K562 (cell line): Measurements from ENCODE around the gene CCDC13. TPM values are rescaled to one million over a fixed set of nuclear protein-coding genes. Genes with fewer than 3 reads are reported as not detected.

Experiments
- ATAC-seq: fragments of 200-7000 bp; cut with Tn5 transposase; 3 replicates; pipeline ENCODE4 v1.9.1; 2020; ENCODE audit warnings: moderate library complexity
- BruUV-seq: library from RNA; stranded (reverse); fragments of 400-500 nt; replicated peaks from 2 replicates; lab custom pipeline; 2021; lab: Mats Ljungman, UMichigan
- CTCF ChIA-PET: fragments of 300-600 bp; formaldehyde crosslinking; extraction: SDS; loops from one replicate; lab custom pipeline; 2021; ENCODE audit warnings: low intra/inter-chr PET ratio; lab: Yijun Ruan, JAX
- POLR2A ChIA-PET: fragments of 300-600, 350-650 bp; sonication (Branson Sonifier 250); formaldehyde crosslinking; extraction: SDS; loops from one replicate; lab custom pipeline; 2021; ENCODE audit warnings: antibody characterized with exemption, inconsistent platforms; lab: Yijun Ruan, JAX
- DNase-seq, 4 experiments: peaks; one replicate each; pipeline versions ENCODE4 v3.0.0 to v3.0.0-alpha.2; 2011 to 2018; ENCODE audit warnings: low spot score in 3 of 4, mixed read lengths in 3 of 4; ENCODE audit errors: extremely low read depth in 1 of 4
- FAIRE-seq: peaks from 2 replicates; lab custom pipeline; 2011; peaks lifted over from hg19 to GRCh38; lab: Jason Lieb, UNC
- H2AFZ ChIP-seq: 2 replicates; pipeline ENCODE4 v1.6.0; 2011; ENCODE audit warnings: low read depth, low read length, control low read depth, inconsistent platforms
- H3K27ac ChIP-seq: fragments of 200-600 bp; 3 replicates; pipeline ENCODE4 v1.8.0; 2011; ENCODE audit warnings: low read depth, mild to moderate bottlenecking, control low read depth, inconsistent platforms, low read length, moderate library complexity, mixed read lengths; ENCODE audit errors: extremely low read depth
- H3K27me3 ChIP-seq, 2 experiments: fragments of 300-600 bp in 1 of 2; 2 replicates in 1 of 2; 3 replicates in 1 of 2; pipeline versions ENCODE4 v1.6.0 to v1.8.0; 2011; ENCODE audit warnings: inconsistent platforms in 2 of 2, low read length in 2 of 2, mild to moderate bottlenecking in 1 of 2, mixed read lengths in 1 of 2, moderate library complexity in 1 of 2; ENCODE audit not compliant: control insufficient read depth in 2 of 2, insufficient read depth in 2 of 2
- H3K36me3 ChIP-seq: fragments of 300-600 bp; 3 replicates; pipeline ENCODE4 v1.8.0; 2011; ENCODE audit warnings: mild to moderate bottlenecking, low read length, inconsistent platforms; ENCODE audit not compliant: control insufficient read depth, insufficient read depth
- H3K4me1 ChIP-seq, 2 experiments: fragments of 200-600 bp in 1 of 2; replicated peaks in 1 of 2; 2 replicates in 1 of 2; 3 replicates in 1 of 2; pipeline versions ENCODE4 v1.5.1 to v1.8.0; 2011; ENCODE audit warnings: inconsistent platforms in 2 of 2, low read length in 2 of 2, mild to moderate bottlenecking in 1 of 2, mixed read lengths in 1 of 2, moderate library complexity in 1 of 2; ENCODE audit not compliant: control insufficient read depth in 2 of 2, insufficient read depth in 2 of 2
- H3K4me2 ChIP-seq: 2 replicates; pipeline ENCODE4 v1.6.1; 2011; ENCODE audit warnings: low read length, control low read depth, inconsistent platforms, mixed read lengths; ENCODE audit not compliant: insufficient read depth
- H3K4me3 ChIP-seq: fragments of 200-600 bp; sonication (generic), shearing (Covaris generic); 2 replicates; pipeline ENCODE4 v1.5.1; 2016; ENCODE audit warnings: control low read depth, inconsistent platforms
- H3K79me2 ChIP-seq: fragments of 200-600 bp; 3 replicates; pipeline ENCODE4 v1.8.0; 2011; ENCODE audit warnings: low read length, inconsistent platforms; ENCODE audit not compliant: control insufficient read depth, insufficient read depth
- H3K9ac ChIP-seq, 2 experiments: 2 replicates each; pipeline versions ENCODE4 v1.6.0 to v1.6.1; 2011; ENCODE audit warnings: low read depth in 2 of 2, low read length in 2 of 2, control low read depth in 1 of 2, inconsistent platforms in 1 of 2, mild to moderate bottlenecking in 1 of 2, mixed read lengths in 1 of 2; ENCODE audit not compliant: insufficient read depth in 1 of 2
- H3K9me1 ChIP-seq: one replicate; pipeline ENCODE4 v1.6.0; 2011; ENCODE audit warnings: inconsistent platforms, mild to moderate bottlenecking, low read length, moderate library complexity; ENCODE audit not compliant: control insufficient read depth, insufficient read depth
- H3K9me3 ChIP-seq: replicated peaks from 2 replicates; pipeline ENCODE4 v1.5.1; 2011; ENCODE audit warnings: low read depth, low read length, inconsistent platforms; ENCODE audit not compliant: control insufficient read depth, insufficient read depth
- H4K20me1 ChIP-seq: replicated peaks from 2 replicates; pipeline ENCODE4 v1.6.1; 2011; ENCODE audit warnings: low read length, inconsistent platforms, mixed read lengths; ENCODE audit not compliant: control insufficient read depth, insufficient read depth
- ESRRA ChIP-seq: fragments of 450-650 bp; IDR thresholded peaks from 2 replicates; pipeline ENCODE4 v1.6.1; 2014; ENCODE audit warnings: low read depth, mild to moderate bottlenecking, moderate library complexity, borderline replicate concordance
- SIN3B ChIP-seq: fragments of 450-650 bp; IDR thresholded peaks from 2 replicates; pipeline ENCODE4 v1.6.1; 2017; ENCODE audit warnings: low read depth, mild to moderate bottlenecking, moderate library complexity
- SMARCA4 ChIP-seq: fragments of 450-650 bp; IDR thresholded peaks from 2 replicates; pipeline ENCODE4 v1.6.1; 2016
- SNIP1 ChIP-seq: fragments of 450-650 bp; IDR thresholded peaks from 2 replicates; pipeline ENCODE4 v1.7.1; 2017; ENCODE audit warnings: low read depth, mild to moderate bottlenecking
- WGBS: fragments of 100-300 bp; shearing (Covaris generic); methylation state at CpG from one replicate; pipeline ENCODE4 v1.1.6; 2016; ENCODE audit warnings: low coverage, mixed read lengths; ENCODE audit not compliant: insufficient coverage; ENCODE audit errors: missing lambda C conversion rate; 5-methylcytosine and 5-hydroxymethylcytosine counted together
- in situ Hi-C: fragments of 300-500 bp; cut with MboI; formaldehyde crosslinking; loops from 4 replicates; pipeline ENCODE4 v1.15.0; 2018; ENCODE audit warnings: inconsistent platforms, mixed read lengths
- intact Hi-C: fragments of 100-400 bp; cut with micrococcal nuclease; formaldehyde crosslinking; loops from 2 replicates; pipeline ENCODE4 v1.14.2; 2022
- polyA plus RNA-seq, 8 experiments: library from polyadenylated mRNA; depleted of rRNA in 4 of 8; stranded (reverse) in 5 of 8; unstranded in 3 of 8; fragments of >200 nt; fragmentation: Nextera tagmentation in 2 of 8; fragmentation: Illumina TruSeq in 1 of 8; extraction: Ambion mirVana in 2 of 8; extraction: Trizol in 1 of 8; gene quantifications; 2 replicates each; pipeline versions ENCODE4 v1.2.1 to v1.2.3, GENCODE V29; 2011 to 2014; ENCODE audit warnings: inconsistent platforms in 1 of 8, missing spikeins in 1 of 8
- total RNA-seq, 7 experiments: library from RNA; depleted of rRNA in 6 of 7; stranded (reverse); fragments of >200 nt in 6 of 7; fragmentation: Illumina TruSeq in 2 of 7; extraction: Trizol in 2 of 7; gene quantifications; 2 replicates each; pipeline versions ENCODE4 v1.2.1 to v1.2.3, GENCODE V29; 2011 to 2021; ENCODE audit warnings: low replicate concordance in 1 of 7
- TF ChIP-seq, protein P1 (sequence below): fragments of 450-650 bp; IDR thresholded peaks from 2 replicates; pipeline ENCODE4 v1.6.1; 2016
- TF ChIP-seq, protein P2 (sequence below): fragments of 250-450 bp; sonication (Bioruptor Pico); IDR thresholded peaks from 2 replicates; pipeline ENCODE4 v1.5.0; 2022; ENCODE audit warnings: mild to moderate bottlenecking
- TF ChIP-seq, protein P3 (sequence below), 2 experiments: fragments of 450-650 bp in 1 of 2; sonication (generic) in 1 of 2; formaldehyde crosslinking in 1 of 2; IDR thresholded peaks; 2 replicates each; pipeline versions ENCODE4 v1.7.1 to v1.9.0; 2016 to 2022; ENCODE audit warnings: inconsistent platforms in 1 of 2, mild to moderate bottlenecking in 1 of 2, missing genetic modification reagents in 1 of 2

The CCDC13 gene
- total and polyA plus RNA-seq, 9 of the 15 experiments (the other 6 are each of a cell fraction or from before 2014, with no cell fraction given): 0.20 to 0.70 (median 0.48) TPM; not detected in 2

DNA sequence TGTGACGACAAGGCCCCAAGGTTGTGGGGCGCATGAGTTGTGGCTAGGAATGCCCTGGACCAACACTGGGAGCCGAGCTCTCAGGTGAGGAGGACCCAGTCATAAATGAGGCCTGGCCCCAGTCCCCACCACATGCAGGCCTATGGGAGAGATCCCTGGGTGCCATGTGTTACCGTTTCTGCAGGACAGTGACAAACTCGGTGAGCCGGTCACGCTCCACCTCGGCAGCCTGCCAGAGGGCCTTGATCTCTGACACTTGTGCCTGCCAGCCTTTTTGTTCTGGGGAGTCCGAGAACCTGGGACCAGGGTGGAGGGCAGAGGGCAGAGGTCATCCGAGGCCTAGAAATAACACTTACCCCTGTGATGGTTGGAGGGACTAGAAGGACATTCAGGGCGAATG, 42.8 kb downstream of the CCDC13 start:
- no peaks in the 10 kb centered on the region for H3K4me1 ChIP-seq
- CTCF ChIA-PET: no interaction called here
- WGBS: 3% methylated on average over 11 of the region's 11 CpGs
- peaks cover 19 to 25% of the 10 kb centered on the region in 2 experiments; a peak in 4 of 5 replicates for H3K27me3 ChIP-seq
- ATAC-seq (no peak), DNase-seq (no peak), FAIRE-seq (no peak)
- no peaks in the 10 kb centered on the region for H4K20me1 ChIP-seq
- no peak overlapping the region for H3K4me3 ChIP-seq
- H2AFZ ChIP-seq: no peak overlapping the region
- POLR2A ChIA-PET: interaction anchor here (0.7 to 1.3 kb wide), 2 partner anchors 12 to 43 kb away, joined by 3 to 5 read pairs; no protein-coding TSS in a partner anchor
- 0 out of 2 replicates have a peak, but pooled peaks cover 2% of the 10 kb centered on the region for H3K9me3 ChIP-seq
- H3K9me1 ChIP-seq: no peaks in the 10 kb centered on the region
- intact Hi-C loops: no loop called here
- no peak overlapping the region for H3K27ac ChIP-seq
- H3K9ac ChIP-seq: no peak overlapping the region
- no peaks in the 10 kb centered on the region for H3K79me2 ChIP-seq
- no peak overlapping the region for H3K4me2 ChIP-seq
- no peaks in the 10 kb centered on the region for H3K36me3 ChIP-seq
- in situ Hi-C loops: no loop called here
- no TSS peak for BruUV-seq
- TF ChIP-seq SMARCA4 (no peak), SIN3B (no peak), ESRRA (no peak), SNIP1 (no peak)
- TF ChIP-seq, protein P1, sequence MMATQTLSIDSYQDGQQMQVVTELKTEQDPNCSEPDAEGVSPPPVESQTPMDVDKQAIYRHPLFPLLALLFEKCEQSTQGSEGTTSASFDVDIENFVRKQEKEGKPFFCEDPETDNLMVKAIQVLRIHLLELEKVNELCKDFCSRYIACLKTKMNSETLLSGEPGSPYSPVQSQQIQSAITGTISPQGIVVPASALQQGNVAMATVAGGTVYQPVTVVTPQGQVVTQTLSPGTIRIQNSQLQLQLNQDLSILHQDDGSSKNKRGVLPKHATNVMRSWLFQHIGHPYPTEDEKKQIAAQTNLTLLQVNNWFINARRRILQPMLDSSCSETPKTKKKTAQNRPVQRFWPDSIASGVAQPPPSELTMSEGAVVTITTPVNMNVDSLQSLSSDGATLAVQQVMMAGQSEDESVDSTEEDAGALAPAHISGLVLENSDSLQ: no peak
- TF ChIP-seq, protein P2, sequence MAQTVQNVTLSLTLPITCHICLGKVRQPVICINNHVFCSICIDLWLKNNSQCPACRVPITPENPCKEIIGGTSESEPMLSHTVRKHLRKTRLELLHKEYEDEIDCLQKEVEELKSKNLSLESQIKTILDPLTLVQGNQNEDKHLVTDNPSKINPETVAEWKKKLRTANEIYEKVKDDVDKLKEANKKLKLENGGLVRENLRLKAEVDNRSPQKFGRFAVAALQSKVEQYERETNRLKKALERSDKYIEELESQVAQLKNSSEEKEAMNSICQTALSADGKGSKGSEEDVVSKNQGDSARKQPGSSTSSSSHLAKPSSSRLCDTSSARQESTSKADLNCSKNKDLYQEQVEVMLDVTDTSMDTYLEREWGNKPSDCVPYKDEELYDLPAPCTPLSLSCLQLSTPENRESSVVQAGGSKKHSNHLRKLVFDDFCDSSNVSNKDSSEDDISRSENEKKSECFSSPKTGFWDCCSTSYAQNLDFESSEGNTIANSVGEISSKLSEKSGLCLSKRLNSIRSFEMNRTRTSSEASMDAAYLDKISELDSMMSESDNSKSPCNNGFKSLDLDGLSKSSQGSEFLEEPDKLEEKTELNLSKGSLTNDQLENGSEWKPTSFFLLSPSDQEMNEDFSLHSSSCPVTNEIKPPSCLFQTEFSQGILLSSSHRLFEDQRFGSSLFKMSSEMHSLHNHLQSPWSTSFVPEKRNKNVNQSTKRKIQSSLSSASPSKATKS (CRISPR knock-in tag): no peak
- TF ChIP-seq, protein P3, sequence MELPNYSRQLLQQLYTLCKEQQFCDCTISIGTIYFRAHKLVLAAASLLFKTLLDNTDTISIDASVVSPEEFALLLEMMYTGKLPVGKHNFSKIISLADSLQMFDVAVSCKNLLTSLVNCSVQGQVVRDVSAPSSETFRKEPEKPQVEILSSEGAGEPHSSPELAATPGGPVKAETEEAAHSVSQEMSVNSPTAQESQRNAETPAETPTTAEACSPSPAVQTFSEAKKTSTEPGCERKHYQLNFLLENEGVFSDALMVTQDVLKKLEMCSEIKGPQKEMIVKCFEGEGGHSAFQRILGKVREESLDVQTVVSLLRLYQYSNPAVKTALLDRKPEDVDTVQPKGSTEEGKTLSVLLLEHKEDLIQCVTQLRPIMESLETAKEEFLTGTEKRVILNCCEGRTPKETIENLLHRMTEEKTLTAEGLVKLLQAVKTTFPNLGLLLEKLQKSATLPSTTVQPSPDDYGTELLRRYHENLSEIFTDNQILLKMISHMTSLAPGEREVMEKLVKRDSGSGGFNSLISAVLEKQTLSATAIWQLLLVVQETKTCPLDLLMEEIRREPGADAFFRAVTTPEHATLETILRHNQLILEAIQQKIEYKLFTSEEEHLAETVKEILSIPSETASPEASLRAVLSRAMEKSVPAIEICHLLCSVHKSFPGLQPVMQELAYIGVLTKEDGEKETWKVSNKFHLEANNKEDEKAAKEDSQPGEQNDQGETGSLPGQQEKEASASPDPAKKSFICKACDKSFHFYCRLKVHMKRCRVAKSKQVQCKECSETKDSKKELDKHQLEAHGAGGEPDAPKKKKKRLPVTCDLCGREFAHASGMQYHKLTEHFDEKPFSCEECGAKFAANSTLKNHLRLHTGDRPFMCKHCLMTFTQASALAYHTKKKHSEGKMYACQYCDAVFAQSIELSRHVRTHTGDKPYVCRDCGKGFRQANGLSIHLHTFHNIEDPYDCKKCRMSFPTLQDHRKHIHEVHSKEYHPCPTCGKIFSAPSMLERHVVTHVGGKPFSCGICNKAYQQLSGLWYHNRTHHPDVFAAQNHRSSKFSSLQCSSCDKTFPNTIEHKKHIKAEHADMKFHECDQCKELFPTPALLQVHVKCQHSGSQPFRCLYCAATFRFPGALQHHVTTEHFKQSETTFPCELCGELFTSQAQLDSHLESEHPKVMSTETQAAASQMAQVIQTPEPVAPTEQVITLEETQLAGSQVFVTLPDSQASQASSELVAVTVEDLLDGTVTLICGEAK (IDR thresholded peaks at IDR 0.05): no peak
- TF ChIP-seq, protein P3 (CRISPR knock-in tag; IDR thresholded peaks at IDR 0.05): no peak
